ENCODE data around the gene MYCL. TPM values are rescaled to one million over a fixed set of nuclear protein-coding genes. Genes with fewer than 3 reads are reported as not detected.

MYCL gene
- total RNA-seq, 2 donors from 2014 or later, result 0.42 to 3.9 TPM

GRCh38 chr1:39943471-39944290 is 42.0 kb upstream of the MYCL start:
- Histone ChIP-seq H3K9me3 (no peaks in the 10 kb centered on the region), H3K36me3 (no peaks in the 10 kb centered on the region), H3K27me3 (replicated peaks; ENCODE audit: insufficient read depth) (no peaks in the 10 kb centered on the region), H3K27ac (no peak overlapping the region), H3K4me3 (no peak overlapping the region), H3K4me1 (ENCODE audit: control insufficient read depth in 1 of 2, low read depth in 2 of 2) (no peaks in the 10 kb centered on the region)
- no peak for DNase-seq (ENCODE audit: low spot score)
- TF ChIP-seq CTCF (IDR thresholded peaks at IDR 0.05), result no peak
- ATAC-seq (ENCODE audit: insufficient number of reproducible peaks, low FRiP score, low read depth), result no peak

DNA sequence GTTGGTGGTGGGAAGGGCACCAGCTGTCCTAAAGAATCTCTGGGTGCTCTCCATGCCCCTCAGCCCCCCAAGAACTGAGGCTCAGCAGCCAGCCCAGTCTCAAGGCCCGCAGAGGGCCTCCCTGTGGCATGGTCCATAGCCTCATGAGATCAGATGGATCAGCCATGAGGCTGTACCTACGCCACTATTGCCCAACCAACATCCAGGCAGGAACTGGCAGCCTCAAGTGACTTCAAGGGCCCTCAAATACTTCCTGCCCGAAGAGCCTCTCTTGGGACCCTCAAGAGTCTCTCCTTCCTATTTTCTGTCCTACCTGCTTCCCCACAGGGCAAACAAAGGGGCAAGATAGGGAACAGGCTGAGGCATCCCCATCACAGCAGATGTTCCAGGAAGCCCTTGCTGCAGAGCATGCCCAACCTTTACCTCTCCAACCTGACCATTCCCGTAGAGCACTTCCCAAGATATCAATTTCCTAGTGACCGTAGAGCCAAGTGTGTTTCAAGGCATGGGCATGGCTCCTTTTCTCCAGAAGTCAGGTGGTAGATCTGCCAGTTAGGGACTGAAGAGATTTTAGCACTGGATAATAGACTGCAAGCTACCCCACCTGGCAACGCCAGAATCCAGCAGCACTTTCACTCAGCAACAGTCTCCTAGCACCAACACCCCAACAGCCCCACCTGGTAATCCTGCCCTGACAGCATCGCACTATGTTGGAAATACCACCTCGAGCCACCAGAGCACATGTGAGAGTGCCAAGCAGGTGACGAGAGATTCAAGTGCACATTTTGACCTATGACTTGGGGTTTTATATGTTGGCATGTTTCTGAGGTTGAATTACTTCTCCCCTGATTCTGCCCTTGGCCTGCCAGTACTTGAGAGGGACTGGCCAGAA is 39.5 kb upstream of the MYCL start:
- Histone ChIP-seq H3K9me3 (no peaks in the 10 kb centered on the region), H3K36me3 (no peaks in the 10 kb centered on the region), H3K4me3 (no peak overlapping the region), H3K4me1 (ENCODE audit: control insufficient read depth in 1 of 2, low read depth in 2 of 2) (no peaks in the 10 kb centered on the region), H3K27me3 (replicated peaks; ENCODE audit: insufficient read depth) (no peaks in the 10 kb centered on the region), H3K27ac (no peak overlapping the region)
- no peak for TF ChIP-seq CTCF (IDR thresholded peaks at IDR 0.05)
- DNase-seq (ENCODE audit: low spot score) (no peak), ATAC-seq (ENCODE audit: insufficient number of reproducible peaks, low FRiP score, low read depth) (no peak)

- H3K4me3 ChIP-seq, result no peak overlapping the region
- H3K36me3 ChIP-seq, result no peaks in the 10 kb centered on the region
- no peak overlapping the region for H3K27ac ChIP-seq
- no peaks in the 10 kb centered on the region for H3K4me1 ChIP-seq (ENCODE audit: control insufficient read depth in 1 of 2, low read depth in 2 of 2)
- ATAC-seq (ENCODE audit: insufficient number of reproducible peaks, low FRiP score, low read depth), result no peak
- no peak for TF ChIP-seq CTCF (IDR thresholded peaks at IDR 0.05)
- DNase-seq (ENCODE audit: low spot score), result no peak
- no peaks in the 10 kb centered on the region for H3K9me3 ChIP-seq
- H3K27me3 ChIP-seq (replicated peaks; ENCODE audit: insufficient read depth), result no peaks in the 10 kb centered on the region
Measured at GRCh38 chr1:39940253-39940652, 38.5 kb upstream of the MYCL start.

- no peak overlapping the region for H3K27ac ChIP-seq
- no peak overlapping the region for H3K4me3 ChIP-seq
- DNase-seq (ENCODE audit: low spot score) (no peak), ATAC-seq (ENCODE audit: insufficient number of reproducible peaks, low FRiP score, low read depth) (no peak)
- no peaks in the 10 kb centered on the region for H3K27me3 ChIP-seq (replicated peaks; ENCODE audit: insufficient read depth)
- H3K4me1 ChIP-seq (ENCODE audit: control insufficient read depth in 1 of 2, low read depth in 2 of 2), result no peaks in the 10 kb centered on the region
- H3K36me3 ChIP-seq, result no peaks in the 10 kb centered on the region
- no peak for TF ChIP-seq CTCF (IDR thresholded peaks at IDR 0.05)
- no peaks in the 10 kb centered on the region for H3K9me3 ChIP-seq
Measured at GRCh38 chr1:39938856-39939255, 37.1 kb upstream of the MYCL start.

Data from thoracic aorta (tissue), 2 donors.